Upper lobe of right lung (tissue), 1 donor: ENCODE results near the gene CEACAM7. TPM values are rescaled to one million over a fixed set of nuclear protein-coding genes. Genes with fewer than 3 reads are reported as not detected.

ENCODE experiments used
- ATAC-seq: fragments of 200-7000 bp; cut with Tn5 transposase; one replicate; pipeline ENCODE4 v1.9.1; 2020; ENCODE audit warnings: mild to moderate bottlenecking, moderate library complexity
- DNase-seq: peaks from one replicate; pipeline ENCODE4 v3.0.0-alpha.2; 2020
- H3K27ac ChIP-seq: fragments of 200-600 bp; one replicate; pipeline ENCODE4 v1.8.0; 2022
- H3K27me3 ChIP-seq: fragments of 200-600 bp; one replicate; pipeline ENCODE4 v1.8.0; 2022; ENCODE audit warnings: mild to moderate bottlenecking
- H3K36me3 ChIP-seq: fragments of 200-600 bp; one replicate; pipeline ENCODE4 v1.8.0; 2022
- H3K4me1 ChIP-seq: fragments of 200-600 bp; one replicate; pipeline ENCODE4 v1.8.0; 2022
- H3K4me3 ChIP-seq: fragments of 200-600 bp; one replicate; pipeline ENCODE4 v1.8.0; 2022; ENCODE audit warnings: mild to moderate bottlenecking
- H3K9me3 ChIP-seq: fragments of 200-600 bp; one replicate; pipeline ENCODE4 v1.8.0; 2022
- intact Hi-C: fragments of 100-400 bp; cut with DNase I; formaldehyde crosslinking; loops from one replicate; pipeline ENCODE4 v1.11.0; 2022
- total RNA-seq: library from RNA; stranded (reverse); fragmentation: NEBNext Ultra II Directional; extraction: Animal tissue kit (Norgen Biotek cat#: 25700); gene quantifications from one replicate; pipeline ENCODE4 v1.2.1, GENCODE V29; 2021
- TF ChIP-seq, protein P1 (sequence below): fragments of 200-600 bp; IDR thresholded peaks from one replicate; pipeline ENCODE4 v1.8.0; 2022; ENCODE audit warnings: antibody characterized with exemption
- donor health status: DM: no; HTN: yes; CAD: no; lungs with severe emphysema.

CEACAM7 gene
- total RNA-seq, 1 donor from 2014 or later, result not detected

DNA sequence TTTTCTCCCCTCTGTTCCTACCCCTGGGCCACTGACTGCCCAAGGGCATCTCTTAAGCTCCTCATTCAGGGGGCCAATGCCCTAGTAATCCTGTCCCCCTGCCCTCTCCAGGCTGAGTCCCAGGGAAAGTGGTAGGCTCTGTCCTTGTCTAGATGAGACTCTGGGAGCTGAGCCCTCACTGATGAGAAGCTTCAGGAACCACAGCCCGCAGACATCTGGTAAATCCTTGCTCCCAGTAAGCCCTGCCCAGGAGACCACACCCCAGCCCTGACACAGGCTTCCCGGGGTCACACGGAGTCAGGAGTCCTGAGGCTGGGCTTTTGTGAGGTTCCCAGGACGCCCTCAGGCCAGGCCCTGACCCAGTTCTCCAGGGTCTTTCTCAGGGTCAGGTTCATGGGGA lies 63.1 kb downstream of the CEACAM7 start:
- intact Hi-C loops, result no loop called here
- DNase-seq, result no peak
- no peak for ATAC-seq
- H3K36me3 ChIP-seq, result no peaks in the 10 kb centered on the region
- TF ChIP-seq, protein P1, sequence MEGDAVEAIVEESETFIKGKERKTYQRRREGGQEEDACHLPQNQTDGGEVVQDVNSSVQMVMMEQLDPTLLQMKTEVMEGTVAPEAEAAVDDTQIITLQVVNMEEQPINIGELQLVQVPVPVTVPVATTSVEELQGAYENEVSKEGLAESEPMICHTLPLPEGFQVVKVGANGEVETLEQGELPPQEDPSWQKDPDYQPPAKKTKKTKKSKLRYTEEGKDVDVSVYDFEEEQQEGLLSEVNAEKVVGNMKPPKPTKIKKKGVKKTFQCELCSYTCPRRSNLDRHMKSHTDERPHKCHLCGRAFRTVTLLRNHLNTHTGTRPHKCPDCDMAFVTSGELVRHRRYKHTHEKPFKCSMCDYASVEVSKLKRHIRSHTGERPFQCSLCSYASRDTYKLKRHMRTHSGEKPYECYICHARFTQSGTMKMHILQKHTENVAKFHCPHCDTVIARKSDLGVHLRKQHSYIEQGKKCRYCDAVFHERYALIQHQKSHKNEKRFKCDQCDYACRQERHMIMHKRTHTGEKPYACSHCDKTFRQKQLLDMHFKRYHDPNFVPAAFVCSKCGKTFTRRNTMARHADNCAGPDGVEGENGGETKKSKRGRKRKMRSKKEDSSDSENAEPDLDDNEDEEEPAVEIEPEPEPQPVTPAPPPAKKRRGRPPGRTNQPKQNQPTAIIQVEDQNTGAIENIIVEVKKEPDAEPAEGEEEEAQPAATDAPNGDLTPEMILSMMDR, result no peak
- H3K27ac ChIP-seq, result no peak overlapping the region
- H3K4me1 ChIP-seq, result no peaks in the 10 kb centered on the region
- H3K27me3 ChIP-seq, result no peaks in the 10 kb centered on the region
- H3K9me3 ChIP-seq, result no peaks in the 10 kb centered on the region
- no peak overlapping the region for H3K4me3 ChIP-seq

DNA sequence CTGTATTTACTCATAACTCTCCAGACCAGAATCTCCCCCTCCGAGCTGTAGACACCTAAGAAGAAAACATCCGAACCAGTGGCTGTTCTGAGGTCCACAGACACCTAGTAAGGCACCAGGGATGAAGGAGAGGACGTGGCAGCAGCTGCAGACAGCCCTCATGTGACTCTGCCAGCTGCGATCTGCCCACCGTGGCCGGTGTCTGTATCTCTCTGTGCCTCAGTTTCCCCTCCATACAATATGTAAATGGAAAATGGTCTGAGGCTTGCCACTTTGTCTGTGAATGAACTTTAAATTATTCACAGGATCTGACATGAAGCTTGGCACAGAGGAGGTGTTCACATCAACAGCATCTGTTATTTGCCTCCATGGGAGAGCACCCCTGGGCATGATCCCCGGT lies 63.6 kb downstream of the CEACAM7 start:
- no peak for ATAC-seq
- Histone ChIP-seq H3K9me3 (no peaks in the 10 kb centered on the region), H3K4me3 (no peak overlapping the region), H3K36me3 (no peaks in the 10 kb centered on the region), H3K4me1 (no peaks in the 10 kb centered on the region), H3K27me3 (no peaks in the 10 kb centered on the region), H3K27ac (no peak overlapping the region)
- DNase-seq, result no peak
- TF ChIP-seq, protein P1, result no peak
- intact Hi-C loops, result no loop called here

DNA sequence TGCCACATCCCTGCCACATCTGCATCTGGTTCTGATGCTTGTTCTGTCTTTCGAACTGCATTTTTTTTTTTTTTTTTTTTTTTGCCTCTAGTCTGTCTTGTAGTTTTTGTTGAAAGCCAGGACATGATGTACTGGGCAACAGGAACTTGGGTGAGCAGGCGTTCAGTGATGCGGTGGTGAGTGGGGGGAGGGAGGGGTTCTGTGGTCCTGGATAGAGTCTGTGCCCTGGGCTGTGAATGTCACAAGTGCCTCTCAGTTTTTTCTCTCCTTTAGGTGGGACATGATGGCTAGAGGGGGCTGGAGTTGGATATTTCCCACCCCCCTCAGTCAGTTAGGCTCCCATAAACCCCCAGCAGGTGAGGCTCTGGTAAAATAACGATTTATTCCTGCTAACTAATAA lies 64.7 kb downstream of the CEACAM7 start:
- Histone ChIP-seq H3K4me3 (no peak overlapping the region), H3K4me1 (no peaks in the 10 kb centered on the region), H3K9me3 (no peaks in the 10 kb centered on the region), H3K27ac (no peak overlapping the region), H3K36me3 (no peaks in the 10 kb centered on the region), H3K27me3 (no peaks in the 10 kb centered on the region)
- ATAC-seq (no peak), DNase-seq (no peak)
- intact Hi-C loops, result no loop called here
- TF ChIP-seq, protein P1, result no peak

Other genes starting within 250 kb of the CEACAM7 start
- 54.9 TPM for gene DMAC2, start 248.4 kb downstream of the CEACAM7 start, total RNA-seq
- not detected for gene ERICH4, start 245.1 kb downstream of the CEACAM7 start, total RNA-seq
- gene CEACAM21, start 112.1 kb downstream of the CEACAM7 start, total RNA-seq, result 16.3 TPM
- 4.6 TPM for gene CEACAM4, start 61.2 kb downstream of the CEACAM7 start, total RNA-seq
- 35.0 TPM for gene CEACAM5, start 20.4 kb upstream of the CEACAM7 start, total RNA-seq
- gene CEACAM6, start 67.3 kb upstream of the CEACAM7 start, total RNA-seq, result 732 TPM
- gene CEACAM3, start 108.3 kb upstream of the CEACAM7 start, total RNA-seq, result 1.2 TPM
- not detected for gene LYPD4, start 156.4 kb upstream of the CEACAM7 start, total RNA-seq
- not detected for gene DMRTC2, start 156.8 kb upstream of the CEACAM7 start, total RNA-seq
- 1,667 TPM for gene RPS19, start 172.0 kb upstream of the CEACAM7 start, total RNA-seq
- gene CD79A, start 189.0 kb upstream of the CEACAM7 start, total RNA-seq, result 1.4 TPM
- 197 TPM for gene ARHGEF1, start 194.9 kb upstream of the CEACAM7 start, total RNA-seq
- gene ERFL, start 240.2 kb upstream of the CEACAM7 start, total RNA-seq, result 0.43 TPM